GM18520 (cell line): ENCODE measurements around the gene NDUFS5.
"Not testable (repeated sequence)": the region's sequence is repeated elsewhere in the genome, so short reads cannot be mapped to it uniquely, and the experiment has no call there.

Source experiments
- ATAC-seq: cut with Tn5 transposase; IDR thresholded peaks from one replicate; pipeline ENCODE4 v1.9.1; 2021; ENCODE audit not compliant: unreplicated experiment

NDUFS5 gene

GRCh38 chr1:39014956-39015355 is 11.2 kb upstream of the NDUFS5 start:
- not testable (repeated sequence) for ATAC-seq

GRCh38 chr1:39016604-39017171 is 9.5 kb upstream of the NDUFS5 start:
- ATAC-seq: no peak

GRCh38 chr1:39017266-39017665 is 8.9 kb upstream of the NDUFS5 start:
- no peak for ATAC-seq

- not testable (repeated sequence) for ATAC-seq
Observed at GRCh38 chr1:39020494-39020893, 5.7 kb upstream of the NDUFS5 start.

GRCh38 chr1:39021426-39021825 is 4.7 kb upstream of the NDUFS5 start:
- no peak for ATAC-seq

DNA sequence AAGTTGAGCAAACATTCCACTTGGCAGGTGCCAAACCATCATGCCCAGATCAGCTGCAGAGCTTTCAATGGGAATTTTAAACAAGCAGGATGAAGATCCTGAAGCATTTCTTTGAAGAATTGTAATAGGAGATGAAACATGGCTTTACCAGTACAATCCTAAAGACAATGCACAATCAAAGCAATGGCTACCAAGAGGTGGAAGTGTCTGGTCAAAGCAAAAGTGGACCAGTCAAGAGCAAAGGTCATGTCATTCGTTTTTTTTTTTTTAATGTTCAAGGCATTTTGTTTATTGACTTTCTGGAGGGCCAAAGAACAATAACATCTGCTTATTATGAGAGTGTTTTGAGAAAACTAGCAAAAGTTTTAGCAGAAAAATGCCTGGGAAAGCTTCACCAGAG is 3.0 kb upstream of the NDUFS5 start:
- ATAC-seq: no peak

DNA sequence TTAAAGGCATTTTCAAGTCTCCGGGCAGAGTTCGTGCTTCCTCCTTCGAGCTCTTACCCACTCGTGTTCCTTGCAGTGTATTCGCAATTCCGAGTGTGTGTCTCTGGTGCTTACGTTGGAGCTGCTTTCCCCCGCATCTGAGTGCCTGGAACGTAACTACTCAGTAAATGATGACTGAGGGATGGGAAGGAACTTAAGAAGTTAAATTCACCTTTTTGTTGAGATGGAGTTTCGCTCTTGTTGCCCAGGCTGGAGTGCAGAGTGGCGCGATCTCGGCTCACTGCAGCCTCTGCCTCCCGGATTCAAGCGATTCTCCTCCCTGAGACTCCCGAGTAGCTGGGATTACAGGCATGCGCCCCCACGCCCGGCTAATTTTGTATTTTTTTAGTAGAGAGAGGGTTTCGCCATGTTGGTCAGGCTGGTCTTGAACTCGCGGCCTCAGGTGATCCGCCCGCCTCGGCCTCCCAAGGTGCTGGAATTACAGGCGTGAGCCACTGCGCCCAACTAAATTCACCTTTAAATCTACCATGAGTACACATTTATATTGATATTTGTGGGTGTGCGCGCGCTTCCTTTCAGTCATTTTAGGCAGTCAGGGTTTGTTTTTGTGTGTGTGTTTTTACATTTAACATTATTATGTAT is 837 bp downstream of the NDUFS5 start:
- ATAC-seq: no peak

- ATAC-seq: no peak
Observed at GRCh38 chr1:39034114-39034654, 8.0 kb downstream of the NDUFS5 start.

- no peak for ATAC-seq
Observed at GRCh38 chr1:39036678-39037077, 10.5 kb downstream of the NDUFS5 start.

- ATAC-seq: no peak
Observed at GRCh38 chr1:39043513-39043912, 17.4 kb downstream of the NDUFS5 start.

DNA sequence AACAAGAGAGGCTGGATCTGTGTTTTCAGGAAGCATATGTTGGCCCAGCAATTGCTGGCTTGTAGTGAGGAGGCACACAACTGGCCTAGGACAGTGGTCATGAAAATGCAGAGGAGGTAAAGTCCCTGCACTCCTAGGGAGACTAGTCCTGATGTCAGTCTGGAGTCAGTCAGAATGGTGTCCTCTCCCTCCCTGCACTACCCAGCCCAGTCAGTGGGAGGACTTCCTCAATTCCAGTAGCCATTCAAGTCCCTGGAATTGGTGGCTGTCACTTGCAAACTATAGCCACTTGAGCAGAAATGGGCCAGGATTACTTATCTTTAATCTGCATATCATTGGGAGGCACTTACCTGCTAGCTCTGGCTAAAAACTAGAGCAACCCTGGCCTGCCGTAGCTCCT is 18.6 kb downstream of the NDUFS5 start:
- no peak for ATAC-seq

- ATAC-seq: no peak
Observed at GRCh38 chr1:39045231-39045630, 19.1 kb downstream of the NDUFS5 start.

DNA sequence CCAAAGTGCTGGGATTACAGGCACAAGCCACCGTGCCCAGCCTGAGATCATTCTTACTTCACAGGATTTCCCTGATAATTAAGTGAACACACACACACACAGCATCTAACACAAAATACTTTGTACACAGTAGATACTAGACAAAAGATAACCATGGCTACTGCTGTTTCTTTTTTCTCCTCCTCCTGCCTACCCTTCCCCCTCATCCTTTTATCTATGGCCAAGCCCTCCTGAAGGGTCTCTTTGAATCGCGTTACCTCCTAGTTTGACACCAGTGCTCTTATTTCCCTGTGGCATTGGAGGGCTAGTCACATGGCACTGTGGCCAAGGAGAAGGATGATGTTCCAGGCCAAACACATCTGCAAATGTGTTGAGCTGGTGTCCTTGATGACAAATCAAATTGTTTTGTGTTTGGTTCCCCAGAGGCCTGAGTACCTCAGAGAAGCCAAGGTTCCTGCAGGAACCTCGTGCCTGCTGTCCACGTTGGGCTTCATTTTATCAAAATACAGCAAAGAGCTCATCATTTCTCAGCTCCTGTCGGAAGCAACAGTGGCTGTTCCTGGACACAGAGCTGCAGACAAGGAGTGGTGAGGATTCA is 20.6 kb downstream of the NDUFS5 start:
- ATAC-seq: no peak

- ATAC-seq: no peak
Observed at GRCh38 chr1:39047374-39048229, 21.5 kb downstream of the NDUFS5 start.

DNA sequence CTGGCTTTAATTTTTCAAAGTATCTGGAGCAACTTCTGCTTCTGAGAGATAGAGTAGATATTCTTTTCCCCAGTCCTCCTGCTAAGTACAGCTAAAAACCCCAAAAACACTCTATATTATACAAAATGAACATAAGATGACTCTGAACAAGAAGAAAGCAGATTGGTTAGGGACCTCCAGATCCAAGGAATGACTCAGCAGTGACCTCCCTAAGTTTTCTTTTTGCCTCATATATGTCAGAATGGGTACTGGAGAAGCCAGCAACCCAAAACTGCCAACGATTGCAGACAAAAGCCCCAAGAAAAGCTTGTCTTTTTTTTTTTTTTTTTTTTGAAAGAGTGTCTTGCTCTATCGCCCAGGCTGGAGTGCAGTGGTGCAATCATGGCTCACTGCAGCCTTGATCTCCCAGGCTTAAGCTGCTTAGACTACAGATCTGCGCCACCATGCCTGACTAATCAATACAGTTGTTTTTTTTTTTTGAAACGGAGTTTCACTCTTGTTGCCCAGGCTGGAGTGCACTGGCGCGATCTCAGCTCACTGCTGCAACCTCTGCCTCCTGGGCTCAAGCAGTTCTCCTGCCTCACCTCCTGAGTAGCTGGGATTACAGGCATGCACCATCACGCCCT is 22.7 kb downstream of the NDUFS5 start:
- ATAC-seq: no peak

DNA sequence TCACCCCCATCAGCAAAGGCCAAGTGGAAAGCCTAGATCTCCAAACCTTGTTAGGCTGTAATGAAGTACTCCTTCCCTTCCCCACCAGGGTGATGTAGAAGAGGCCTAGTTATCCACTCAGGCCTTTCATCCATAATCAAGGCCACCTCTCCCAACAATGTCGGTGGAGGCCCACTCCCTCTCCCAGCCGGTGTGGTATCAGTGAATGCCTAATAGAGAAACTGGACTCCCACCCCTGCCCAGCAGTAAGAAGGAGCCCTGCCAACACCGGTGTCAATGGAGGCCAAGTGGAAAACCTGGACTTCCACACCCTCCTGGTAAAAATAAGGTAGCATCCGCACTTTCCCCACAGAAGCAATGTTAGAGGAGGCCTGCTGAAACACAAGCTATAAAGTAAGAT is 23.9 kb downstream of the NDUFS5 start:
- ATAC-seq: no peak

GRCh38 chr1:39051193-39051850 is 25.2 kb downstream of the NDUFS5 start:
- ATAC-seq: not testable (repeated sequence)

GRCh38 chr1:39051956-39052355 is 25.8 kb downstream of the NDUFS5 start:
- ATAC-seq: no peak

DNA sequence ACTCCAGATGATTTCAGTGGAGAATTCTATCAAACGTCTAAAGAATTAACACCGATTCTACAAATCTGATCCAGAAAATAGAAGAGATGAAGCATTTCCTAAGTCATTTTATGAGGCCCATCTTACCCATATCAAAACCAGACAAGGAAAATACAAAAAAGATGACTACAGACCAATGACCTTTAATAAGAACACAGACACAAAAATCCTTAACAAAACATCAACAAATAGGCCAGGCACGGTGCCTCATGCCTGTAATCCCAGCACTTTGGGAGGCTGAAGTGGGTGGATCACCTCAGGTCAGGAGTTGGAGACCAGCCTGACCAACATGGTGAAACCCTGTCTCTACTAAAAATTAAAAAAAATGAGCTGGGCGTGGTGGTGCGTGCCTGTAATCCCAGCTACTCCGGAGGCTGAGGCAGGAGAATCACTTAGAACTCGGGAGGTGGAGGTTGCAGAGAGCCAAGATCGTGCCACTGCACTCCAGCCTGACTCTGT is 29.1 kb downstream of the NDUFS5 start:
- not testable (repeated sequence) for ATAC-seq

- not testable (repeated sequence) for ATAC-seq
Observed at GRCh38 chr1:39061516-39061915, 35.4 kb downstream of the NDUFS5 start.
